DOHH2 (cell line): ENCODE results near the gene ABCB8.

Experiments
- EZH2phosphoT487 ChIP-seq: fragments of 200-600 bp; sonication (generic); IDR thresholded peaks from 2 replicates; pipeline ENCODE4 v1.6.1; 2017; ENCODE audit warnings: borderline replicate concordance, mild to moderate bottlenecking, antibody characterized with exemption, low read length, moderate library complexity, mixed read lengths
- TF ChIP-seq, protein P1 (sequence below): fragments of 200-600 bp; sonication (generic); IDR thresholded peaks from one replicate; pipeline ENCODE4 v1.5.1; 2014; ENCODE audit warnings: antibody characterized with exemption, mild to moderate bottlenecking, low read depth, low read length; ENCODE audit not compliant: poor library complexity, severe bottlenecking

DNA sequence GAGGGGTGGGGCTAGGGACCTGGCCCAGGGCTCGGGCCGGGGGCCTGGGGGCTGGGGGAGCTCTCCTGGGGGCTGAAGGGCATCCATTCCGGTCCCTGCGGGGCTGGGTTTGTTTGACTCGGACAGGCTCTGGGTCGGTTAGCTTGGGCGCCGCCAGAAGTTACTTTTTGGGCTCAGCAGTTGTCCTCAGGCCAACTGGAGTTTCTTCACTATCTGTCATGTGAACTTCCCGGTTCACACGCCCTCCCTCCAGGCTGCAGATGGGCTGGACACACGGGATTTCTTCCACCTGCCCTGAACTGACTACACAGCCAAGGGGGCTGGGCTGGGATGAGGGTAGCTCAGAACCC is 34.9 kb downstream of the ABCB8 start:
- TF ChIP-seq, protein P1, sequence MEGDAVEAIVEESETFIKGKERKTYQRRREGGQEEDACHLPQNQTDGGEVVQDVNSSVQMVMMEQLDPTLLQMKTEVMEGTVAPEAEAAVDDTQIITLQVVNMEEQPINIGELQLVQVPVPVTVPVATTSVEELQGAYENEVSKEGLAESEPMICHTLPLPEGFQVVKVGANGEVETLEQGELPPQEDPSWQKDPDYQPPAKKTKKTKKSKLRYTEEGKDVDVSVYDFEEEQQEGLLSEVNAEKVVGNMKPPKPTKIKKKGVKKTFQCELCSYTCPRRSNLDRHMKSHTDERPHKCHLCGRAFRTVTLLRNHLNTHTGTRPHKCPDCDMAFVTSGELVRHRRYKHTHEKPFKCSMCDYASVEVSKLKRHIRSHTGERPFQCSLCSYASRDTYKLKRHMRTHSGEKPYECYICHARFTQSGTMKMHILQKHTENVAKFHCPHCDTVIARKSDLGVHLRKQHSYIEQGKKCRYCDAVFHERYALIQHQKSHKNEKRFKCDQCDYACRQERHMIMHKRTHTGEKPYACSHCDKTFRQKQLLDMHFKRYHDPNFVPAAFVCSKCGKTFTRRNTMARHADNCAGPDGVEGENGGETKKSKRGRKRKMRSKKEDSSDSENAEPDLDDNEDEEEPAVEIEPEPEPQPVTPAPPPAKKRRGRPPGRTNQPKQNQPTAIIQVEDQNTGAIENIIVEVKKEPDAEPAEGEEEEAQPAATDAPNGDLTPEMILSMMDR, result no peak
- TF ChIP-seq EZH2phosphoT487, result no peak
